Breast epithelium (tissue), 3 donors: ENCODE measurements around the gene SHLD3.

ENCODE experiments used
- CTCF ChIP-seq, 3 donors: fragments of 450-650 bp; IDR thresholded peaks; one replicate each; pipeline ENCODE4 v1.5.1; 2016 to 2017; ENCODE audit warnings: antibody characterized with exemption in 3 of 3, mild to moderate bottlenecking in 3 of 3, moderate library complexity in 3 of 3
- POLR2A ChIP-seq: fragments of 450-650 bp; IDR thresholded peaks from one replicate; pipeline ENCODE4 v1.6.1; 2016; ENCODE audit warnings: antibody characterized with exemption, mild to moderate bottlenecking, moderate library complexity
- POLR2AphosphoS5 ChIP-seq, 3 donors: sonication (generic); formaldehyde crosslinking; IDR thresholded peaks; one replicate each; pipeline ENCODE4 v1.6.1; 2017; ENCODE audit warnings: antibody characterized with exemption in 3 of 3

- TF ChIP-seq CTCF (IDR thresholded peaks at IDR 0.05): no peak
- no peak for TF ChIP-seq POLR2A
- TF ChIP-seq POLR2AphosphoS5 (IDR thresholded peaks at IDR 0.05): no peak
These were observed 49.9 kb downstream of the SHLD3 start for GRCh38 chr5:65674749-65675148.
